Activated T-helper 2 cell treated with anti-CD3 and anti-CD28 coated beads, Interferon-gamma antibody, Interleukin-2, Interleukin-4, amounts not matched to agents 10 μg/mL and 5 μg/mL and 100 μg/mL, durations not matched to agents 14 hours and 24 hours and 36 hours (primary cell): ENCODE data around the gene FIGNL2. TPM values are rescaled to one million over a fixed set of nuclear protein-coding genes. Genes with fewer than 3 reads are reported as not detected.
A peak's percentile ranks its signal among the peaks of the same experiment; 100 is the strongest.

ENCODE experiments used
- DNase-seq: peaks from one replicate; pipeline ENCODE4 v3.0.0; 2021; ENCODE audit warnings: low spot score
- H3K27ac Mint-ChIP-seq: one replicate; pipeline ENCODE4 v1.8.0; 2021; ENCODE audit warnings: mixed read lengths
- H3K27me3 Mint-ChIP-seq: one replicate; pipeline ENCODE4 v1.8.0; 2021; ENCODE audit warnings: low read depth, mixed read lengths
- H3K36me3 Mint-ChIP-seq: one replicate; pipeline ENCODE4 v1.8.0; 2021; ENCODE audit warnings: low read depth, mixed read lengths
- H3K4me1 Mint-ChIP-seq: one replicate; pipeline ENCODE4 v1.8.0; 2021; ENCODE audit warnings: low read depth, mixed read lengths
- H3K4me3 Mint-ChIP-seq: one replicate; pipeline ENCODE4 v1.8.0; 2021; ENCODE audit warnings: low read depth, mild to moderate bottlenecking, moderate library complexity, mixed read lengths
- H3K9me3 Mint-ChIP-seq: one replicate; pipeline ENCODE4 v1.8.0; 2021; ENCODE audit warnings: mixed read lengths
- intact Hi-C: fragments of 100-400 bp; cut with micrococcal nuclease; formaldehyde crosslinking; loops from one replicate; pipeline ENCODE4 v1.15.1; 2023
- total RNA-seq: library from RNA; stranded (reverse); gene quantifications from 2 replicates; pipeline ENCODE4 v1.2.3, GENCODE V29; 2022

FIGNL2 gene
- total RNA-seq, 1 donor from 2014 or later = 0.30 TPM

- intact Hi-C loops = no loop called here
- Mint-ChIP-seq H3K9me3 (no peaks in the 10 kb centered on the region), H3K4me1 (peaks cover 2% of the 10 kb centered on the region), H3K4me3 (no peak overlapping the region), H3K27ac (no peak overlapping the region), H3K27me3 (peaks cover 60% of the 10 kb centered on the region), H3K36me3 (no peaks in the 10 kb centered on the region)
- no peak for DNase-seq
Measured at GRCh38 chr12:51847643-51848325, 734 bp downstream of the FIGNL2 start.

- intact Hi-C loops = no loop called here
- peak overlapping the region; percentile 56 for H3K4me3 Mint-ChIP-seq
- DNase-seq = no peak
- H3K27me3 Mint-ChIP-seq = peaks cover 54% of the 10 kb centered on the region
- no peak overlapping the region for H3K27ac Mint-ChIP-seq
- H3K36me3 Mint-ChIP-seq = no peaks in the 10 kb centered on the region
- H3K4me1 Mint-ChIP-seq = peaks cover 2% of the 10 kb centered on the region
- no peaks in the 10 kb centered on the region for H3K9me3 Mint-ChIP-seq
Measured at GRCh38 chr12:51846911-51847642, 1.4 kb downstream of the FIGNL2 start.

GRCh38 chr12:51846271-51846691 is 2.2 kb downstream of the FIGNL2 start:
- peaks cover 2% of the 10 kb centered on the region for H3K4me1 Mint-ChIP-seq
- H3K4me3 Mint-ChIP-seq = no peak overlapping the region
- no peaks in the 10 kb centered on the region for H3K9me3 Mint-ChIP-seq
- DNase-seq = no peak
- H3K27me3 Mint-ChIP-seq = peaks cover 50% of the 10 kb centered on the region
- H3K36me3 Mint-ChIP-seq = no peaks in the 10 kb centered on the region
- intact Hi-C loops = no loop called here
- H3K27ac Mint-ChIP-seq = no peak overlapping the region

- intact Hi-C loops = no loop called here
- no peak overlapping the region for H3K4me3 Mint-ChIP-seq
- no peak overlapping the region for H3K27ac Mint-ChIP-seq
Measured at GRCh38 chr12:51845482-51845881, 3.0 kb downstream of the FIGNL2 start.

GRCh38 chr12:51844854-51845253 is 3.7 kb downstream of the FIGNL2 start:
- Mint-ChIP-seq H3K9me3 (no peaks in the 10 kb centered on the region), H3K36me3 (no peaks in the 10 kb centered on the region), H3K4me3 (no peak overlapping the region), H3K27ac (no peak overlapping the region), H3K27me3 (peaks cover 38% of the 10 kb centered on the region), H3K4me1 (peaks cover 2% of the 10 kb centered on the region)
- no peak for DNase-seq
- intact Hi-C loops = no loop called here

More at GRCh38 chr12:51845482-51845881, 3.0 kb downstream of the FIGNL2 start:
- Mint-ChIP-seq H3K36me3 (no peaks in the 10 kb centered on the region), H3K4me1 (peaks cover 2% of the 10 kb centered on the region), H3K9me3 (no peaks in the 10 kb centered on the region), H3K27me3 (peaks cover 44% of the 10 kb centered on the region)
- no peak for DNase-seq

GRCh38 chr12:51841727-51842126 is 6.8 kb downstream of the FIGNL2 start:
- Mint-ChIP-seq H3K9me3 (no peaks in the 10 kb centered on the region), H3K27me3 (peaks cover 35% of the 10 kb centered on the region), H3K27ac (no peak overlapping the region), H3K4me1 (peaks cover 1% of the 10 kb centered on the region), H3K4me3 (no peak overlapping the region), H3K36me3 (no peaks in the 10 kb centered on the region)
- intact Hi-C loops = no loop called here
- DNase-seq = no peak

GRCh38 chr12:51840966-51841365 is 7.6 kb downstream of the FIGNL2 start:
- Mint-ChIP-seq H3K4me1 (no peaks in the 10 kb centered on the region), H3K36me3 (no peaks in the 10 kb centered on the region), H3K27me3 (peaks cover 28% of the 10 kb centered on the region), H3K9me3 (no peaks in the 10 kb centered on the region), H3K4me3 (no peak overlapping the region), H3K27ac (no peak overlapping the region)
- no peak for DNase-seq
- intact Hi-C loops = no loop called here

- H3K27ac Mint-ChIP-seq = no peak overlapping the region
- peaks cover 22% of the 10 kb centered on the region for H3K27me3 Mint-ChIP-seq
- no peak overlapping the region for H3K4me3 Mint-ChIP-seq
- H3K9me3 Mint-ChIP-seq = no peaks in the 10 kb centered on the region
- H3K36me3 Mint-ChIP-seq = no peaks in the 10 kb centered on the region
- H3K4me1 Mint-ChIP-seq = no peaks in the 10 kb centered on the region
- intact Hi-C loops = no loop called here
- no peak for DNase-seq
Measured at GRCh38 chr12:51839310-51839947, 9.1 kb downstream of the FIGNL2 start.

GRCh38 chr12:51838762-51839161 is 9.8 kb downstream of the FIGNL2 start:
- no peaks in the 10 kb centered on the region for H3K9me3 Mint-ChIP-seq
- H3K4me3 Mint-ChIP-seq = no peak overlapping the region
- no peak for DNase-seq
- peaks cover 18% of the 10 kb centered on the region for H3K27me3 Mint-ChIP-seq
- intact Hi-C loops = no loop called here
- no peak overlapping the region for H3K27ac Mint-ChIP-seq
- no peaks in the 10 kb centered on the region for H3K4me1 Mint-ChIP-seq
- no peaks in the 10 kb centered on the region for H3K36me3 Mint-ChIP-seq

- no peaks in the 10 kb centered on the region for H3K36me3 Mint-ChIP-seq
- peaks cover 20% of the 10 kb centered on the region for H3K27me3 Mint-ChIP-seq
- no peak overlapping the region for H3K27ac Mint-ChIP-seq
- intact Hi-C loops = no loop called here
- H3K4me1 Mint-ChIP-seq = peaks cover 3% of the 10 kb centered on the region
- no peaks in the 10 kb centered on the region for H3K9me3 Mint-ChIP-seq
- H3K4me3 Mint-ChIP-seq = no peak overlapping the region
- DNase-seq = no peak
Measured at GRCh38 chr12:51838036-51838435, 10.5 kb downstream of the FIGNL2 start.

GRCh38 chr12:51837286-51837685 is 11.2 kb downstream of the FIGNL2 start:
- H3K9me3 Mint-ChIP-seq = no peaks in the 10 kb centered on the region
- intact Hi-C loops = no loop called here
- peaks cover 27% of the 10 kb centered on the region for H3K27me3 Mint-ChIP-seq
- no peaks in the 10 kb centered on the region for H3K36me3 Mint-ChIP-seq
- no peak overlapping the region for H3K27ac Mint-ChIP-seq
- H3K4me1 Mint-ChIP-seq = peaks cover 9% of the 10 kb centered on the region
- no peak for DNase-seq
- no peak overlapping the region for H3K4me3 Mint-ChIP-seq

- H3K36me3 Mint-ChIP-seq = no peaks in the 10 kb centered on the region
- H3K27me3 Mint-ChIP-seq = peaks cover 27% of the 10 kb centered on the region
Measured at GRCh38 chr12:51836827-51837173, 11.7 kb downstream of the FIGNL2 start.

More at GRCh38 chr12:51836827-51837173, 11.7 kb downstream of the FIGNL2 start:
- intact Hi-C loops = no loop called here
- DNase-seq = no peak
- Mint-ChIP-seq H3K4me3 (no peak overlapping the region), H3K4me1 (peaks cover 10% of the 10 kb centered on the region), H3K27ac (no peak overlapping the region), H3K9me3 (no peaks in the 10 kb centered on the region)
